Measurements from ENCODE around the gene CRB3.
A peak's percentile ranks its signal among the peaks of the same experiment; 100 is the strongest.

CRB3 gene

GRCh38 chr19:6470173-6470572 lies 6.1 kb downstream of the CRB3 start:
- DNase-seq, result no peak

GRCh38 chr19:6471076-6471475 lies 7.0 kb downstream of the CRB3 start:
- DNase-seq, result no peak

GRCh38 chr19:6472713-6473112 lies 8.6 kb downstream of the CRB3 start:
- no peak for DNase-seq

- DNase-seq, result no peak
Measured at GRCh38 chr19:6473647-6474046, 9.6 kb downstream of the CRB3 start.

GRCh38 chr19:6475321-6476108 lies 11.4 kb downstream of the CRB3 start:
- no peak for DNase-seq

GRCh38 chr19:6476155-6476895 lies 12.3 kb downstream of the CRB3 start:
- peak; percentile 42 for DNase-seq

- no peak for DNase-seq
Measured at GRCh38 chr19:6476896-6477431, 12.9 kb downstream of the CRB3 start.

- no peak for DNase-seq
Measured at GRCh38 chr19:6478815-6479214, 14.7 kb downstream of the CRB3 start.

- no peak for DNase-seq
Measured at GRCh38 chr19:6479836-6480398, 15.8 kb downstream of the CRB3 start.

GRCh38 chr19:6480848-6481415 lies 16.9 kb downstream of the CRB3 start:
- no peak for DNase-seq

- peak; percentile 67 for DNase-seq
Measured at GRCh38 chr19:6481541-6482342, 17.7 kb downstream of the CRB3 start, which contains the start of gene DENND1C. TSS of gene DENND1C (minus strand) at chr19:6481787. CDS start at chr19:6481695, 92 bp downstream.

GRCh38 chr19:6482343-6482686 lies 18.2 kb downstream of the CRB3 start:
- no peak for DNase-seq

- DNase-seq, result no peak
Measured at GRCh38 chr19:6483235-6483634, 19.2 kb downstream of the CRB3 start.

- DNase-seq, result no peak
Measured at GRCh38 chr19:6484230-6484629, 20.2 kb downstream of the CRB3 start.

GRCh38 chr19:6484831-6485230 lies 20.8 kb downstream of the CRB3 start:
- no peak for DNase-seq

- DNase-seq, result no peak
Measured at GRCh38 chr19:6489278-6490061, 25.4 kb downstream of the CRB3 start.

GRCh38 chr19:6490134-6490533 lies 26.1 kb downstream of the CRB3 start:
- no peak for DNase-seq

- DNase-seq, result no peak
Measured at GRCh38 chr19:6491802-6492592, 27.9 kb downstream of the CRB3 start.

GRCh38 chr19:6494438-6495036 lies 30.5 kb downstream of the CRB3 start:
- DNase-seq, result no peak

GRCh38 chr19:6495947-6496346 lies 31.9 kb downstream of the CRB3 start:
- DNase-seq, result no peak

Measured in stimulated activated CD4-positive, alpha-beta T cell treated with anti-CD3 and anti-CD28 coated beads, Interleukin-12 subunit alpha, Interleukin-12 subunit beta, amount 100 ng/mL, for 4 hours (primary cell).